Liver (tissue), 9 donors: ENCODE data around the gene NECTIN4. TPM values are rescaled to one million over a fixed set of nuclear protein-coding genes. Genes with fewer than 3 reads are reported as not detected.
A peak's percentile ranks its signal among the peaks of the same experiment; 100 is the strongest.

ENCODE experiments used
- DNase-seq: peaks from one replicate; pipeline ENCODE4 v3.0.0-alpha.2; 2017; ENCODE audit warnings: low spot score
- H3K27ac ChIP-seq, 2 donors: one replicate each; pipeline ENCODE4 v1.7.0; 2013; ENCODE audit warnings: inconsistent platforms in 2 of 2, low read length in 2 of 2, control low read depth in 1 of 2, low read depth in 1 of 2, mild to moderate bottlenecking in 1 of 2
- H3K27me3 ChIP-seq, 4 donors: one replicate each; pipeline versions ENCODE4 v1.6.1 to v1.7.0; 2013; ENCODE audit warnings: low read length in 3 of 4, inconsistent platforms in 1 of 4, mild to moderate bottlenecking in 1 of 4, moderate library complexity in 1 of 4; ENCODE audit not compliant: control insufficient read depth in 4 of 4, insufficient read depth in 4 of 4
- H3K36me3 ChIP-seq, 4 donors: one replicate each; pipeline versions ENCODE4 v1.6.1 to v1.7.0; 2013; ENCODE audit warnings: low read length in 3 of 4, mild to moderate bottlenecking in 3 of 4, low read depth in 1 of 4, moderate library complexity in 1 of 4; ENCODE audit not compliant: control insufficient read depth in 4 of 4, insufficient read depth in 3 of 4
- H3K4me1 ChIP-seq, 4 donors: one replicate each; pipeline versions ENCODE4 v1.6.1 to v1.7.0; 2013; ENCODE audit warnings: low read length in 3 of 4, mild to moderate bottlenecking in 3 of 4, moderate library complexity in 1 of 4; ENCODE audit not compliant: control insufficient read depth in 4 of 4, insufficient read depth in 4 of 4
- H3K4me3 ChIP-seq, 3 donors: one replicate each; pipeline versions ENCODE4 v1.6.1 to v1.7.0; 2013; ENCODE audit warnings: low read length in 3 of 3, control low read depth in 1 of 3, low read depth in 1 of 3, mild to moderate bottlenecking in 1 of 3
- H3K9ac ChIP-seq, 2 donors: one replicate each; pipeline ENCODE4 v1.7.0; 2013; ENCODE audit warnings: low read length in 2 of 2, mild to moderate bottlenecking in 2 of 2, moderate library complexity in 2 of 2, control low read depth in 1 of 2, low read depth in 1 of 2
- H3K9me3 ChIP-seq, 4 donors: one replicate each; pipeline versions ENCODE4 v1.6.1 to v1.7.0; 2013; ENCODE audit warnings: low read length in 3 of 4; ENCODE audit not compliant: control insufficient read depth in 4 of 4
- EGR1 ChIP-seq, 2 donors: IDR thresholded peaks; 2 replicates each; pipeline ENCODE4 v1.6.1; 2016 to 2018; ENCODE audit warnings: antibody characterized with exemption in 2 of 2, low read depth in 2 of 2
- FOXA1 ChIP-seq: IDR thresholded peaks from 2 replicates; pipeline ENCODE4 v1.6.1; 2016; ENCODE audit warnings: antibody characterized with exemption
- FOXA2 ChIP-seq: IDR thresholded peaks from 2 replicates; pipeline ENCODE4 v1.6.1; 2016; ENCODE audit warnings: antibody characterized with exemption
- GABPA ChIP-seq, 2 donors: IDR thresholded peaks in 1 of 2; conservative IDR thresholded peaks in 1 of 2; 2 replicates each; pipeline ENCODE4 v1.6.1; 2016; ENCODE audit warnings: antibody characterized with exemption in 2 of 2, mild to moderate bottlenecking in 1 of 2, moderate library complexity in 1 of 2
- HNF4A ChIP-seq, 2 donors: conservative IDR thresholded peaks; 2 replicates each; pipeline ENCODE4 v1.6.1; 2016; ENCODE audit warnings: antibody characterized with exemption in 2 of 2, mild to moderate bottlenecking in 2 of 2
- HNF4G ChIP-seq: IDR thresholded peaks from 2 replicates; pipeline ENCODE4 v1.6.1; 2016; ENCODE audit warnings: antibody characterized with exemption
- JUND ChIP-seq, 2 donors: IDR thresholded peaks; 2 replicates each; pipeline ENCODE4 v1.6.1; 2016; ENCODE audit warnings: antibody characterized with exemption in 2 of 2
- NR2F2 ChIP-seq: IDR thresholded peaks from 2 replicates; pipeline ENCODE4 v1.6.1; 2016; ENCODE audit warnings: antibody characterized with exemption
- RAD21 ChIP-seq, 2 donors: IDR thresholded peaks; 2 replicates each; pipeline ENCODE4 v1.6.1; 2016; ENCODE audit warnings: antibody characterized with exemption in 2 of 2, mild to moderate bottlenecking in 2 of 2
- RXRA ChIP-seq, 2 donors: IDR thresholded peaks; 2 replicates each; pipeline ENCODE4 v1.6.1; 2017 to 2018; ENCODE audit warnings: antibody characterized with exemption in 2 of 2, mild to moderate bottlenecking in 1 of 2
- SP1 ChIP-seq: IDR thresholded peaks from 2 replicates; pipeline ENCODE4 v1.6.1; 2018; ENCODE audit warnings: antibody characterized with exemption, mild to moderate bottlenecking
- TAF1 ChIP-seq: conservative IDR thresholded peaks from 2 replicates; pipeline ENCODE4 v1.6.1; 2016; ENCODE audit warnings: antibody characterized with exemption, mild to moderate bottlenecking
- YY1 ChIP-seq: IDR thresholded peaks from 2 replicates; pipeline ENCODE4 v1.6.1; 2016; ENCODE audit warnings: antibody characterized with exemption, mild to moderate bottlenecking
- WGBS: extraction: QIAGEN DNeasy Blood & Tissue Kit; methylation state at CpG from one replicate; pipeline ENCODE4 v1.1.7; 2013; 5-methylcytosine and 5-hydroxymethylcytosine counted together
- polyA plus RNA-seq, 2 donors: library from polyadenylated mRNA; stranded (reverse) in 1 of 2; unstranded in 1 of 2; fragments of 200-250 nt in 1 of 2; fragments of >200 nt in 1 of 2; fragmentation: Nextera tagmentation in 1 of 2; extraction: Ambion mirVana in 1 of 2; gene quantifications; one replicate each; pipeline versions ENCODE4 v1.2.1 to v1.2.3, GENCODE V29; 2013 to 2015
- total RNA-seq, 2 donors: library from RNA; depleted of rRNA; stranded (reverse); fragments of >200 nt; gene quantifications; one replicate each; pipeline ENCODE4 v1.2.3, GENCODE V29; 2014
- TF ChIP-seq, protein P1 (sequence below): IDR thresholded peaks from 2 replicates; pipeline ENCODE4 v1.6.1; 2016; ENCODE audit warnings: antibody characterized with exemption
- TF ChIP-seq, protein P2 (sequence below): IDR thresholded peaks from 2 replicates; pipeline ENCODE4 v1.6.1; 2016; ENCODE audit warnings: antibody characterized with exemption
- TF ChIP-seq, protein P3 (sequence below): IDR thresholded peaks from 2 replicates; pipeline ENCODE4 v1.6.1; 2016; ENCODE audit warnings: antibody characterized with exemption
- TF ChIP-seq, protein P4 (sequence below): fragments of 150-350 bp; IDR thresholded peaks from 2 replicates; pipeline ENCODE4 v1.5.1; 2017; ENCODE audit warnings: improper control_type of control experiment, low read depth, low read length; ENCODE audit not compliant: missing input control
- TF ChIP-seq, protein P5 (sequence below): IDR thresholded peaks from 2 replicates; pipeline ENCODE4 v1.6.1; 2016; ENCODE audit warnings: antibody characterized with exemption, mild to moderate bottlenecking
- donor health status: healthy.
- donor health status: healthy.
- donor health status: healthy.
- donor health status: healthy.
- donor health status: healthy.

NECTIN4 gene
- total and polyA plus RNA-seq, 4 donors, result 0.01 TPM; not detected in 3

DNA sequence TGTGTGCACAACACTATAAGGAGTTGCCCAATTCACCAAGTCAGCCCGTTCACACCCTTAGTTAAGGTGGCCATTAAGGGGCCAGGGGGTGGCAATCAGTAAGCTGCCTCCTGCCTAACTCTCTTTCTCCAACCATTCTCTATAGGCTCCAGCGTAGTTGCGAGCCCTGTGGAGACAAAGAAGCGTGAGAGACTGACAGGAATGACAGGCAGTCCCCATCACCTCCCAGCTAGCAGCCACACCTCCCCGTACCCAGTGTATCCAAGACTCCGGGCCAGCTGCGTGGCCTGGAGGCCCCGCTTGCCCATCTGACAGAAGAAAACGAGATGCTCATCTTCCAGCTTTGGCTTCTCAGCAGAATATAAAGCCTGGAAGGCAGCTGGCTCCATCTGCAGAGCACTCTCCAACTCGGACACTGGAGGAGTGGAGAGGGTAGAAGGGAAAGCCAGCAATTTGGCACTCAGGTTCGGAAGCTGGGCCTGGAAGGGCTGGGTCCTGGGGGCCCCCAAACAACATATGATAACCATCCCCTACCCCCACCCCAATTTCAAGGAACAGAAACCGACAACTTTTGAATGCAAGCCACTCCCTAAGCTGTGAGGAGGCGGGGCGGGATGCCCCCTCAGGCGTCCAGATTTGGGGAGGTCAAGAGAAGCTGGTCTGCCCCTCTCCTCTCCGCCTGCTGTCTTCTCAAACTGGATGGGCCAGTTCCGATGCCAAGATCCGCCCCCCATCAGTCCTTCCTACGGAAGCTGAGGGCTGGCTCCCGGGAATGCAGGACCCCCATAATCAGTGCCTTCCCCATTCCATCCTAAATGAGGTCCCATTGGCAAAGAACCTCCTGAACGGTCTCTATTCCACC lies 51.5 kb downstream of the NECTIN4 start:
- 61% methylated on average over 21 of the region's 21 CpGs for WGBS
- Histone ChIP-seq H3K9me3 (no peaks in the 10 kb centered on the region), H3K4me1 (peaks cover 9 to 30% (median 14%) of the 10 kb centered on the region in 4 donors), H3K9ac (no peak overlapping the region), H3K4me3 (peak overlapping the region; percentile 66 to 80 (median 68)), H3K27me3 (no peaks in the 10 kb centered on the region), H3K36me3 (peaks cover 2 to 35% (median 28%) of the 10 kb centered on the region in 4 donors), H3K27ac (peak overlapping the region; percentile 9 to 78)
- no peak for DNase-seq
- TF ChIP-seq, protein P1, sequence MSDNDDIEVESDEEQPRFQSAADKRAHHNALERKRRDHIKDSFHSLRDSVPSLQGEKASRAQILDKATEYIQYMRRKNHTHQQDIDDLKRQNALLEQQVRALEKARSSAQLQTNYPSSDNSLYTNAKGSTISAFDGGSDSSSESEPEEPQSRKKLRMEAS, result no peak
- no peak for TF ChIP-seq HNF4A (conservative IDR thresholded peaks at IDR 0.05)
- no peak for TF ChIP-seq SP1
- no peak for TF ChIP-seq YY1
- TF ChIP-seq FOXA1, result no peak
- no peak for TF ChIP-seq NR2F2
- no peak for TF ChIP-seq TAF1
- TF ChIP-seq RAD21 (IDR thresholded peaks at IDR 0.05), result no peak
- no peak for TF ChIP-seq RXRA (IDR thresholded peaks at IDR 0.05)
- no peak for TF ChIP-seq HNF4G
- TF ChIP-seq, protein P2, sequence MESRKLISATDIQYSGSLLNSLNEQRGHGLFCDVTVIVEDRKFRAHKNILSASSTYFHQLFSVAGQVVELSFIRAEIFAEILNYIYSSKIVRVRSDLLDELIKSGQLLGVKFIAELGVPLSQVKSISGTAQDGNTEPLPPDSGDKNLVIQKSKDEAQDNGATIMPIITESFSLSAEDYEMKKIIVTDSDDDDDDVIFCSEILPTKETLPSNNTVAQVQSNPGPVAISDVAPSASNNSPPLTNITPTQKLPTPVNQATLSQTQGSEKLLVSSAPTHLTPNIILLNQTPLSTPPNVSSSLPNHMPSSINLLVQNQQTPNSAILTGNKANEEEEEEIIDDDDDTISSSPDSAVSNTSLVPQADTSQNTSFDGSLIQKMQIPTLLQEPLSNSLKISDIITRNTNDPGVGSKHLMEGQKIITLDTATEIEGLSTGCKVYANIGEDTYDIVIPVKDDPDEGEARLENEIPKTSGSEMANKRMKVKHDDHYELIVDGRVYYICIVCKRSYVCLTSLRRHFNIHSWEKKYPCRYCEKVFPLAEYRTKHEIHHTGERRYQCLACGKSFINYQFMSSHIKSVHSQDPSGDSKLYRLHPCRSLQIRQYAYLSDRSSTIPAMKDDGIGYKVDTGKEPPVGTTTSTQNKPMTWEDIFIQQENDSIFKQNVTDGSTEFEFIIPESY, result no peak
- TF ChIP-seq, protein P3, sequence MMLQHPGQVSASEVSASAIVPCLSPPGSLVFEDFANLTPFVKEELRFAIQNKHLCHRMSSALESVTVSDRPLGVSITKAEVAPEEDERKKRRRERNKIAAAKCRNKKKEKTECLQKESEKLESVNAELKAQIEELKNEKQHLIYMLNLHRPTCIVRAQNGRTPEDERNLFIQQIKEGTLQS, result no peak
- TF ChIP-seq JUND (IDR thresholded peaks at IDR 0.05), result no peak
- TF ChIP-seq, protein P4, sequence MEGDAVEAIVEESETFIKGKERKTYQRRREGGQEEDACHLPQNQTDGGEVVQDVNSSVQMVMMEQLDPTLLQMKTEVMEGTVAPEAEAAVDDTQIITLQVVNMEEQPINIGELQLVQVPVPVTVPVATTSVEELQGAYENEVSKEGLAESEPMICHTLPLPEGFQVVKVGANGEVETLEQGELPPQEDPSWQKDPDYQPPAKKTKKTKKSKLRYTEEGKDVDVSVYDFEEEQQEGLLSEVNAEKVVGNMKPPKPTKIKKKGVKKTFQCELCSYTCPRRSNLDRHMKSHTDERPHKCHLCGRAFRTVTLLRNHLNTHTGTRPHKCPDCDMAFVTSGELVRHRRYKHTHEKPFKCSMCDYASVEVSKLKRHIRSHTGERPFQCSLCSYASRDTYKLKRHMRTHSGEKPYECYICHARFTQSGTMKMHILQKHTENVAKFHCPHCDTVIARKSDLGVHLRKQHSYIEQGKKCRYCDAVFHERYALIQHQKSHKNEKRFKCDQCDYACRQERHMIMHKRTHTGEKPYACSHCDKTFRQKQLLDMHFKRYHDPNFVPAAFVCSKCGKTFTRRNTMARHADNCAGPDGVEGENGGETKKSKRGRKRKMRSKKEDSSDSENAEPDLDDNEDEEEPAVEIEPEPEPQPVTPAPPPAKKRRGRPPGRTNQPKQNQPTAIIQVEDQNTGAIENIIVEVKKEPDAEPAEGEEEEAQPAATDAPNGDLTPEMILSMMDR, result no peak
- no peak for TF ChIP-seq GABPA (IDR thresholded peaks at IDR 0.05 in 1 of 2, conservative IDR thresholded peaks at IDR 0.05 in 1 of 2)
- TF ChIP-seq FOXA2, result no peak

DNA sequence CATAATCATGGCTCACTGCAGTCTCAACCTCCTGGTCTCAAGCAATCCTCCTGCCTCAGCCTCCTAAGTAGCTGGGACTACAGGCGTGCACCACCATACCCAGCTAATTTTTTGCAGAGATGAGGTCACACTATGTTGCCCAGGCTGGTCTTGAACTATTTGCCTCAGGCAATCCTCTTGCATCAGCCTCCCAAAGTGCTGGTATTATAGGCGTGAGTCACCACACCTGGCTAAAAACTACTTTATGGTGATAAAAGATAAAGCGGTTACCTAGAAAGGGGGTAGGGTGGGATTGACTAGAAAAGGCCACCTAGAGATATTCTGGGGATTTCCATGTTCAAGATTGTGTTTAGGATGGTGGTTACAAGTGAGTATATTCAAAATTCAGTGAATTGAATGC lies 55.6 kb downstream of the NECTIN4 start:
- Histone ChIP-seq H3K36me3 (no peaks in the 10 kb centered on the region), H3K27ac (no peak overlapping the region), H3K27me3 (no peaks in the 10 kb centered on the region), H3K9me3 (no peaks in the 10 kb centered on the region), H3K9ac (no peak overlapping the region), H3K4me3 (no peak overlapping the region), H3K4me1 (peaks cover 9 to 29% (median 18%) of the 10 kb centered on the region in 4 donors)
- no peak for DNase-seq
- TF ChIP-seq YY1 (no peak), EGR1 (IDR thresholded peaks at IDR 0.05; ENCODE audit: low read depth in 2 of 2) (no peak), HNF4G (no peak), GABPA (IDR thresholded peaks at IDR 0.05 in 1 of 2, conservative IDR thresholded peaks at IDR 0.05 in 1 of 2) (no peak), TAF1 (no peak), NR2F2 (no peak), SP1 (no peak), RXRA (IDR thresholded peaks at IDR 0.05) (no peak), FOXA2 (no peak)
- TF ChIP-seq, protein P5, sequence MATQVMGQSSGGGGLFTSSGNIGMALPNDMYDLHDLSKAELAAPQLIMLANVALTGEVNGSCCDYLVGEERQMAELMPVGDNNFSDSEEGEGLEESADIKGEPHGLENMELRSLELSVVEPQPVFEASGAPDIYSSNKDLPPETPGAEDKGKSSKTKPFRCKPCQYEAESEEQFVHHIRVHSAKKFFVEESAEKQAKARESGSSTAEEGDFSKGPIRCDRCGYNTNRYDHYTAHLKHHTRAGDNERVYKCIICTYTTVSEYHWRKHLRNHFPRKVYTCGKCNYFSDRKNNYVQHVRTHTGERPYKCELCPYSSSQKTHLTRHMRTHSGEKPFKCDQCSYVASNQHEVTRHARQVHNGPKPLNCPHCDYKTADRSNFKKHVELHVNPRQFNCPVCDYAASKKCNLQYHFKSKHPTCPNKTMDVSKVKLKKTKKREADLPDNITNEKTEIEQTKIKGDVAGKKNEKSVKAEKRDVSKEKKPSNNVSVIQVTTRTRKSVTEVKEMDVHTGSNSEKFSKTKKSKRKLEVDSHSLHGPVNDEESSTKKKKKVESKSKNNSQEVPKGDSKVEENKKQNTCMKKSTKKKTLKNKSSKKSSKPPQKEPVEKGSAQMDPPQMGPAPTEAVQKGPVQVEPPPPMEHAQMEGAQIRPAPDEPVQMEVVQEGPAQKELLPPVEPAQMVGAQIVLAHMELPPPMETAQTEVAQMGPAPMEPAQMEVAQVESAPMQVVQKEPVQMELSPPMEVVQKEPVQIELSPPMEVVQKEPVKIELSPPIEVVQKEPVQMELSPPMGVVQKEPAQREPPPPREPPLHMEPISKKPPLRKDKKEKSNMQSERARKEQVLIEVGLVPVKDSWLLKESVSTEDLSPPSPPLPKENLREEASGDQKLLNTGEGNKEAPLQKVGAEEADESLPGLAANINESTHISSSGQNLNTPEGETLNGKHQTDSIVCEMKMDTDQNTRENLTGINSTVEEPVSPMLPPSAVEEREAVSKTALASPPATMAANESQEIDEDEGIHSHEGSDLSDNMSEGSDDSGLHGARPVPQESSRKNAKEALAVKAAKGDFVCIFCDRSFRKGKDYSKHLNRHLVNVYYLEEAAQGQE, result no peak
- TF ChIP-seq, protein P4, result no peak
- TF ChIP-seq, protein P3, result no peak
- 97% methylated on average over 3 of the region's 3 CpGs for WGBS
